Measurements from ENCODE around the gene GNPTG.

GNPTG gene

DNA sequence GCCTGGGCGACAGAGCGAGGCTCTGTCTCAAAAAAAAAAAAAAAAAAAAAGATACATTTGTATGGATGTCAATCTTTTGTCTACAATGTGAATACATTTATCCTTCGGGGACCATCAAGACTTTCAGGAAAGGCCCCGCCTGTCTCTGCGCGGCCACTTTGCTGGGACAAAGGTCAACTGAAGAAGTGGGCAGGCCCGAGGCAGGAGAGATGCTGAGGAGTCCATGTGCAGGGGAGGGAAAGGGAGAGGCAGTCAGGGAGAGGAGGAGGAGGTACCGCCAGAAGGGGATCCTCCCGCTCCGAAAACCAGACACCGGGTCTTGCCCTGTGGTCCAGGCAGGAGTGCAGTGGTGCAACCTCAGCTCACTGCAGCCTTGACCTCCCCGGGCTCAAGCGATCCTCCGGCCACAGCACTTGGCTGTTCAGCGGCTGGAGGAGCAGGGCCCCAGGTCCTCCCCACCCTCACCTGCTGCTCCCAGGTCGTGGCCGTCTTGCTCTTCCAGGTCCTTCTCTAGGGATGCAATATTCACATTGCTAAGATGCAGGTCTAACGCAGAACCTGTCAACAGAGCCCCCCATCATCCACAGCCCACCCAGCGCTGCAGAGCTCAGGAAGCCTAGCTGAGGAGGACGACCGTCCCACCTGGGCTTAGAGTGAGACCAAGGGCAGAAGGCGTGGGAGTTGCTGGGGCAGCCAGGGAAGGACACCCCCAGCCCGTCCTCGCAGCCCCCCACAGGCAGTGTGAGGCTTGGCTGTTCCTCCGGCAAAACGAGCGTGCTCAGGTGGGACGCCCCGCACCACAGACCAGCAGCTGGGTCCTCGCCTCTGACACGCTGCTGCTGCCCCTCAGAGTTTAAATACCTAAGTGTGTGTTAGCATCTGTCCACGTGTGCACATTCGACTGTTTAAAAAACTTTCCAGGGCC, 19.6 kb downstream of the GNPTG start:
- no peak for DNase-seq (ENCODE audit: low read depth in 2 of 2)

DNA sequence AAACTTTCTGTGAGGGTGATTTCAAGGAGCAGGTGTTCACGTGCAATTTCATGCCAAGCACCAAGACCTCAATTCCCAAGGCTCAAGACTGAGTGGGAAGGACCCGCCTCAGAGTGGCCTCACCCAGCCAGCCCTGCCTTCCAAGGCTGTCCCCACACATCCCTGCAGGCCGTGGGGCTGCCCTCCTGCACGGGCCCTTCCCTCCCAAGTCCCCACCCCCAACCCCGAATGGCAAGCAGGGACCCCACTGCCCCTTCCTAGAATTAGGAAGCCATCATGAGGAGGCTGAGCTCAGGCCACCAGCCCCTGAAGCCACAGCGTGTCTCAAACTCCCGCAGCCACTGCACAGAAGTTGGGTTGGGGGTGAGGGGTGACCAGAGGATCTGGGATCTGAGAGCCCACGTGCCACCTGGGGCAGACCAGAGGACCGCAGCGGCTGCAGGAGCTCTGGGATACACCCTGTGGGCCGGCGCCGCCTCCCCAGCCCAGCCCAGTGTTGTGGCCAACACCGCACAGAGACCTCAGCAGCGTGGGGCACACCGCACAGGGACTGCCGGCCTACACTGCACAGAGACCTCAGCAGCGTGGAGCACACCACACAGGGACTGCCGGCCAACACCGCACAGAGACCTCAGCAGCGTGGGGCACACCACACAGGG, 20.7 kb downstream of the GNPTG start:
- no peak for DNase-seq (ENCODE audit: low read depth in 2 of 2)

DNA sequence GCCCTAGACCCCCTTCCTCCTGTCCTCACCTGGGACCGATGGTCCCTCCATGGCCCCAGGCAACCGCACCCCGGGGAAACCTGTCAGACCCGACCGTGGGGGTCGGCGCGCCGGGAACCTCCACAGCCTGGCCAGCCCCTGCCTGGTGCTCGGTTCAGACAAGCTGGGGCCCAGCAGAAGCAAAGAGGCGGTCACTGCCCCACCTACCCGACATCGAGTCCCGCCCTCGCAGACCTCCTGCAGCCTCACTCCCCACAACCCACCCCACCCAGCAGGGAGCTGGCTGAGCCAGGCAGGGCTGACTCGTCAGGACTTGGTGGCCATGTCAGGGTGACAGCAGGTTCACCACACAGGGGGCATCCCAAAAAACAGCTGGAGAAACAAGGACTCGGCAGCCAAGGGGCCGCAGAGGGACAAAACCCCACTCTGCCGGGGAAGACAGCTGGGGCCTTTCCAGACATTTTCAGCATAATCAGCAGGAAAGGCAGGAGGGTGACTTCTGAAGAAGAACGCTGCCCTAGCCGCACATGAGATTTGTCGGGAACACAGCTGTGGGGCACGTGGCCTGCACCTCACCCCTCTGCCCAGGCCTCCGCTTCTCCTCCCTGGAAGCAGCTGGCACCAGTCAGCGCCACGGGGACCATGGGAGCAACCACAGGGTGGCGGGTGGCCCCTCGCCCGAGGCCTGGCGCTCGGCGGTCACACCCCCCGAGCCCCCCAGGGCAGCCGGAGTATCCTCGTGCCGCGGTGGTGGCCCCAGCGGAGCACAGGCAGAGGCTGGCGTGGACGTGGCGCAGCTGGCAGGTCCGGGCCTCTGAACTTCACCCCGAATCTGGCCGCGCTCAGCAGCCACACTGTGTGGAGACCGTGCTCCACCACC, 22.9 kb downstream of the GNPTG start:
- no peak for DNase-seq (ENCODE audit: low read depth in 2 of 2)

DNA sequence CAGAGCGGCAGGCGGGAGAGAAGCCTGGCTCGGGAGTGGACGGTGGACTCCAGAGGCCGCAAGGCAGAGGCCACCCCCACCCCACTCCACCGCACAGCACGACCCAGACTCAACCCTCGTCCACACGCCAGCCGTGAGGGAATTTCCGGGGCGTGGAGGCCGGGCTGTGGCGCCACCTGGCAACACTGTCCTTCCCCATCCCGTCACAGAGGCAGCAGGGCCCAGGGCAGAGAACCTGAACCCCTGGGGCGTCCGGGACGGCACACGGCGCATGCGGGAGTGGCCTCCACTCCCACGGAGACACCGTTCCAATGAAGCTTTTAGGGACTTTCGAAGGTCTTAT, 23.5 kb downstream of the GNPTG start:
- DNase-seq (ENCODE audit: low read depth in 2 of 2) = no peak

DNA sequence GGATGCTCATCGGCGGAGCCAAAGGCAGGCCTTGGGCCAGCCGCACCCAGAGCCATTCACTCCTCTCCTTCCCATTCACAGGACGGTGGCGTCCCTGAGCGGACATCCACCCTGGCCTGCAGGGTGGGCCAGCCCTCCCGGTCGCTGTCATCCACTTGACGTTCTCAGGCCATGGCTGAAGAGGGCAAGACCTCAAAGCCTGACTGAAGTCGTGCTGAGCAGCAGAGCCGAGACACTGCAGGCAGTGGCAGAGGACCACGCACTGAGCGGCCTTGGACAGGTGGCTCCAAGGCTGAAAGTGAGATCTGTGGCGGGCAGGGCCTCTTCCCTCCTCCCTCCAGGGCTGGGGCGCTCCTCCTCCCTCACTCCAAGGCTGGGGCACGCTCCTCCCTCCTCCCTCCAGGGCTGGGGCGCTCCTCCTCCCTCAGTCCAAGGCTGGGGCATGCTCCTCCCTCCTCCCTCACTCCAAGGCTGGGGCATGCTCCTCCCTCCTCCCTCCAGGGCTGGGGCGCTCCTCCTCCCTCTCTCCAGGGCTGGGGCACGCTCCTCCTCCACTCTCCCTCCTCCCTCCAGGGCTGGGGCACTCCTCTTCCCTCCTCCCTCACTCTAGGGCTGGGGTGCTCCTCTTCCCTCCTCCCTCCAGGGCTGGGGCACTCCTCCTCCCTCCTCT, 24.1 kb downstream of the GNPTG start:
- no peak for DNase-seq (ENCODE audit: low read depth in 2 of 2)

DNA sequence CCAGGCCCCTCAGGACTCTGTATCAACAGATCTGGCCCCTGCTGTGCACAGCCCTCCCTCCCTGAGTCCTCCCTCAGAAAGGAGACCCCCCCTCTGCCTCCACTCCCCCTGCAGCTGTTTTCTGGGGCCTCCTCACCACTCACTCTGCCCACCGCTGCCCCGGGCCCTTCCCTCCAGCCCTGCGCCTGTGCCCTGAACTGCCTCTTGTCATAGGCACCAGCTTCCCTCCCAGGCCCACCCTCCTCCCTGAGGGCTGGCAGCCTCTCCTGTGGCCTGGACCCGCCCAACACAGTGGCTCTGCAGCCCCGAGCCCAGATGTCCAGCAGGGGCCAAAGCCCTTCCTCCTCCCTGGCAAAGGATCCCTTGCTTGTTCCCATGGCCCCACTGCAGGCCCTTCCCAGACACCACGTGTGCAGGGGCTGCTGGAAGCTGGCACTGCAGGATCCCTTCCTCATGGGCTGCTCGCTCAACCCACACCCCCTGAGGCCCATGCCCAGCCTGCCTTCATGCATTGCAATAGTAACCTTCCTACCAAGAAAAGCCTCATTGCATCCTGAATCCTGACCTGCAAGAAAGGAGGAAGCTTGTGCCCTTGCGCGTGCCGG, 25.8 kb downstream of the GNPTG start:
- DNase-seq (ENCODE audit: low read depth in 2 of 2) = no peak

DNA sequence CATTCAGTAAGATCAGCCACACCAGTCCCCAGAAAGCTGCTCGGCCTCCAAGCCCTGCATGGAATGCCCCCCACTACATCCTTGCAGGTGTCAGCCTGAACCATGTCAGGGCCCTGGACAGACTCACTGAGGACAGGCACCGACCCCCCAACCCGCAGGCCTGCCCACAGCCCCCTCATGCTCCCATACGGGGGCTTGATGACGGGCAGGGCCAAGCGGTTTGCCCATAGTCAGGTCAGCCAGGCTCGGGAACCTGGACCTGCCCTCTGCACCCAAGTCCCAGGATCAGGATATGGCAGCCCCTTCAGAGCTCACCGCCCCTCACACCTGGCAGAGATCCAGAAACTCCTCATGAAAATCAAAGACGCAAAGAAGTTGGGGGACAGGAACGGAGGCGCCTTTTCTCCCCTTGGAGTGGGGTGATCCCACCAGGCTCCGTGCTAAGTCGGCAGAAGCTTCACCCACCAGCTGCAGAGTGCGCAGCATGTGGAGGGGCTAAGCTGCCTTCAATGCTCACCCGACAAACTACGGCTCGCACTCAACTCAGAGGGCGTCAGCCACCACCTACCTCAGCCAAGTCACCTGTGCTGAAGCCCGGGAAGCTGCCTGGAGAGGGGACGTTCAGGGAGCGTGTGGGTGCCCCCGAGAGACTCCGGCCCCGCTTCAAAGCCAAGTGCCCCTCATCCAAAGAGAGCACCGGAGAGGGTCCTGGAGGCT, 26.5 kb downstream of the GNPTG start:
- DNase-seq (ENCODE audit: low read depth in 2 of 2) = no peak

DNA sequence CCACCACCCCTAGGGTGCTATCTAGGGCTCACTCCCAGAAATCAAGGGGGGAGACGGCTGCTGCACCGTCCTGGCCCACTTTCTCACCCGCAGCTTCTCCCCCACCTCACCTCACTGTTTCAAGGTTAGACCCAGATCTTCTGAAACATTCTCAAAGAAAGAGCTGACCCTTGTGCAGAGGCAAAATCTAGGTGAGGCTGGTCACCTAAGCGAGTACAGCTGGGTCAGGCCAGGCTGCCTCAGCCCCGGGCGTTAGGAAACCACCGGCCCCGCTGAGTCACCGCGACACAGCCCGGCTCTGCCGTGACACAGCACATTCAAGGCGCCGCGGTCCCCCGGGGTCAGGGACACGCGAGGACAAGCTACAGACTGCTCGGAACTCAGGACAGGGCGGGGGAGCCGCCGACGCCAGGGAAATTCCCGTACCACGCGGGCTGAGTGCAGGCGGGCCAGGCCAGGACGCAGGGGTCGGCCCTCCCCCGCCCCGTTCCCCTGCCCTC, 27.1 kb downstream of the GNPTG start:
- peak; percentile 64 to 66 for DNase-seq (ENCODE audit: low read depth in 2 of 2)

DNA sequence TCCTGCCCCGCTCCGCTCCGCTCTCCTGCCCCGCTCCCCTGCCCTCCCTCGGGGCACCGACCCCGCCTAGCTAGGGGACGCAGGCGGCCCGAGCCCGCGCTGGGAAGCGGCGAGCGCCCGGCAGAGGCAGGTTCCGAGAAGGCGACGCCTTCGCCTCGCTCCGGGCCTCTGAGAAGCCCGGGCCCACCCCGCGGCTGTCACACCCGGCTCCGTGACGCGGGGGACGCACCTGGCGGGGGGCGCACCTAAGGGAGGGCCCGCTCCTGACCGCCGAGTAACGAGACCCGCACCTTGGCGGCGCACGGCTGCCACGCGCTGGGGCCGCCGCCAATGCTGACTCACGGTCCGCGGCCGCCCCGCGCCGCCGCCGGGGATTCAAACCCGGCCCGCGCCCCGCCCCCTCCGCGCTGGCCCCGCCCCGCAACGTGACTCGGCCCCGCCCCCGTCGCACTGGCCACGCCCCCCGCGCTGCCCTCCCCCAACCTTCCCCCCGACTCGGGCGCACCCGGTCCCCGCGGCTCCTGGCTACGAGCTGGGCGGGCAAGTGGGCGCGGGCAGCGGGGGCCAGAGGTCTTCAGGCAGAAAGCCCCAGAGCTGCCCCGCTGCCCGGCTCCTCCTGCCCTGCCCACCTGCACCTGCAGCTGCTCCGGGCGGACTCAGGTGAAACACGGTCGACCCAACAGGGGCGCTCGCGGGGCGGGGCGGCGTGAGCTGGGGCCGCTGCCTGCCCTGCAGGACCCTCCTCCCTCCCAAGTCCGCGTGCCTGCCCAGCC, 27.8 kb downstream of the GNPTG start:
- DNase-seq (ENCODE audit: low read depth in 2 of 2) = peak; percentile 64 to 79

DNA sequence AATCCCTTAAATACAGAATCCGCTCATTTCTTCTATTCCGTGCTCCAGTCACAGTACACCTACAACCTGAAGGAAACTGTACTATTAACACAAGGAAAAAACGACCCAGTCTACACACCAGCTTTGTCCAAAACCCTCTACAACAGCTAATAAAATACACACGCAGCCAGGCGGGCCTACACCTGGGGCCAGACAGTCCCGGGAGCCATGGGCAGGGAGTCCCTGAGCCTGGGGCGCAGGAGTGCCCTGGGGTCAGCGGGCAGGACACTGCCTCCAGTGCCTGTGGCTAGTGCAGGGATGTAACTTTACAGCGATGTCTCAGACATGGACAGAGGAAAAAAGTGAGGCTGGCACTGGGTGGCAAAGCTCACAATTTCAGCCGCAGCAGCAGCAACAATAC, 28.5 kb downstream of the GNPTG start:
- DNase-seq (ENCODE audit: low read depth in 2 of 2) = no peak

DNA sequence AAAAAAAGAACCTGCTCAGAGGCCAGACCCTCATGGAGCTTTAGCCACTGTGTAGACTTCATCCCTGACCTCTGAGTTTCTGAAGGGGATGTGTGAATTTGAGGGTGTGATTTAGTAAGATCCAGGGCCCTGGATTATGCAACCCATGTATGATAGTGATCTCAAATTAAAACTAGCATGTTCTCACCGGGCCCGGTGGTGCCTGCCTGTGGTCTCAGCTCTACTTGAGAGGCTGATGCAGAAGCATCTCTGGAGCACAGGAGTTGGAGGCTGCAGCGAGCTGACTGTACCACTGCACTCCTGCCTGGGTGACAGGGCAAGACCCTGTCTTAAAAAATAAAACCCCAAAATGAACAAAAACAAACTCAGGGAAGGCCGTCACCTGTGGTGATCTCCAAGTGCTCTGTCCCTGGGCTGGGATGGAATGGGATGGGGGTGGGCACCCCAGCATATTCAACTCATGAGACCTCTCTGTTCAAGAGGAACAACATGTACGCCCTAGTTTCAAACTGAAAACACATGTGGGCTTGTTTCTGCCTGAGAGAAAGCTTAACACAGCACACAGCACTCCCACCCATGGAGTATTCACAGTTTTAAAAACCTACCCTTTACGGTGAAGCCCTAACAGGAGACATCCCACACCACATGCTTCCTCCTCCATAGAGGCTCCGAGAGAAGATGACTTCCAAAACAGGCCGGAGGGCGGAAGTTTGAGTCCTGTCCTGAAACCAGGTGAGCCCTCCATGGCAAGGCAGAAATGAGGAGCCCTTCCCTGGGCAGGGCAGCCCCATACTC, 30.1 kb downstream of the GNPTG start:
- no peak for DNase-seq (ENCODE audit: low read depth in 2 of 2)

DNA sequence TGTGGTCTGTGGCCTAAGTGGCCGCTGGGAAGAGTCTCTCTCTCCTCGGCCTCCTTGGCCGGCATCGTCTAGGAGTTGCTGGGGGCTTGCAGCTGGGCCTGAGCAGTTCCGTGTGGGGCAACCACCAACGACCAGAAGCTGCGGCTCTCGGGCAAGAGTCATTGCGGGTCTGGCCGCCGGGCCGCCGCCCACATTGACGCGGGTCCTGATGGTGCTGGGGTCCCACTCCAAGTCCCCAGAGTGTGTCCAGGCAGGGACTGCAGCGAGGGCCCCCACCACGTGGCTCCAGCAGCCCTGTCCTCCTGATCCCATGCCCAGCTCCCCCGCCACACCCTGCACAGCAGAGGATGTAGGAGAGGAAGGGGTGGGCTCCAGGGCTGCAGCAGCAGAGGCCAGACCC, 31.8 kb downstream of the GNPTG start:
- no peak for DNase-seq (ENCODE audit: low read depth in 2 of 2)

DNA sequence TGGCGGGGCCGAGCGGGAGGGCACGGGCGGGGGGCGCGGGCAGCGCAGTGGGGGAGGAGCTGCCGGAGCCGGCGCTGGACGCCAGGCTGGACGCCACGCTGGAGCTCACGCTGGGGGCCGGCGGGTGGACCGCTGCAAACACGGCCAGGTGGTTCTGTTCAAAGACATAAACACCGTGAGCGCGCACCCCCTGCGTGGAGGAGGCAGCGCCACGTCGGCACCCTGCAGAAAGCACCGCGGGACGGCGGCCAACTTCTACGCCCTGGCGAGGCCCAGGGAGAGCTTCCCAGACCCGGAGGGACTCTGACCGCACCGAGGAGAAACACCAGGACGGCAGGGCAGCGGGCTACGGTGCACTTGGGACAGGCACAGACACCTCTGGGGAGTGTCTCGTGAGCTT, 33.5 kb downstream of the GNPTG start:
- no peak for DNase-seq (ENCODE audit: low read depth in 2 of 2)

DNA sequence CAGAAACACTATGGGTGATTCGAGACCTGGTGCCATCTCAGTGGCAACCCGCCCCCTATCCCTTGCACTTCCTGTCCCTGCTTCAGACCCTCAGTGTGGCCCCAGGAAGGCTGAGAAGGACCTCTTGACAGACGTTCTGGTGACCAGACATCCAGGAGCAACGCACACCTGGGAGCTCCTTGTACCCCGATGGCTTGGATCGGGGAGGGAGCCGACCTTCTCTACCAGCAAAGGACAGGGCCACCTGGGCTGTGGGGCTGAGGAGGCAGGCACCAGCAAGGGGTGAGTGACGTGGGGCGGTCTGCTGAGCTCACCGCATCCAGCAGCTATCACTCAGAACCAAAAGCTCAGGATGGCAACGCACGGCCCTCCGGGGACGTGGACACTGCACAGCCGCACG, 35.6 kb downstream of the GNPTG start:
- no peak for DNase-seq (ENCODE audit: low read depth in 2 of 2)

DNA sequence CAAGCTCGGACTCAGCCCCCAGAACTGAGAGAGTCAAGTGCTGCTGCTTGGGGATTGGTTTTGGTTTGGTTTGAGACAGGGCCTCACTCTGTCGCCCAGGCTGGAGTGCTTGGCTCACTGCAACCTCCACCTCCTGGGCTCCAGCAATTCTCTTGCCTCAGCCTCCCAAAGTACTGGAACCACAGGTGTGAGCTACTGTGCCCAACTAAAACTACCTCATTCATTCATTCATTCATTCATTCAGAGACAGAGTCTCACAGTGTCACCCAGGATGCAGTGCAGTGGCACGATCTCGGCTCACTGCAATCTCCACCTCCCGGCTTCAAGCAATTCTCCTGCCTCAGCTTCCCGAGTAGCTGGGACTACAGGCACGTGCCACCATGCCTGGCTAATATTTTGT, 38.0 kb downstream of the GNPTG start:
- DNase-seq (ENCODE audit: low read depth in 2 of 2) = no peak

DNA sequence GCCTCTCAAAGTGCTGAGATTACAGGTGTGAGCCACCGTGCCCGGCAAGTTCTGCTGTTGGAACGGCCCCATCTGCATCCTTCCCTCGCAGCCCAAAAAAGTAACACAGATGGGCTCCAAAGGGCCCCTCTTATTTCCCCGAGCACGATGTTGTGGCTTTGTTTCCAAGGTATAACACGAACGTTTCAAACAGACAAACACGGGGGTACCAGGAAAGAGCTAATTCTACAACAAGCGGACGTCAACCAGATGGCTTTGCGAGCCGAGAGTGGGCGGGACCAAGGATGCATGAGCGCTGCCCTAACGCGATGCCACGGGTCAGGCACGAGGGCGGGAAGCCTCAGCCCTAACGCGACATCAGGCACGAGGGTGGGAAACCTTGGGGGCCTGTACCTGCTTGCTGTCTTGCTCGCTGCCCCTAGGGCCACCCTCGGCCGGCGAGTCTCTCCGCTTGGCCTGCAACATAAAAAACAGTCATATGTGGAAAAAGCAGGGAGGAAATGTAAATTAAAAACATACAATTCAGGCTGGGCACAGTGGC, 38.6 kb downstream of the GNPTG start:
- no peak for DNase-seq (ENCODE audit: low read depth in 2 of 2)

DNA sequence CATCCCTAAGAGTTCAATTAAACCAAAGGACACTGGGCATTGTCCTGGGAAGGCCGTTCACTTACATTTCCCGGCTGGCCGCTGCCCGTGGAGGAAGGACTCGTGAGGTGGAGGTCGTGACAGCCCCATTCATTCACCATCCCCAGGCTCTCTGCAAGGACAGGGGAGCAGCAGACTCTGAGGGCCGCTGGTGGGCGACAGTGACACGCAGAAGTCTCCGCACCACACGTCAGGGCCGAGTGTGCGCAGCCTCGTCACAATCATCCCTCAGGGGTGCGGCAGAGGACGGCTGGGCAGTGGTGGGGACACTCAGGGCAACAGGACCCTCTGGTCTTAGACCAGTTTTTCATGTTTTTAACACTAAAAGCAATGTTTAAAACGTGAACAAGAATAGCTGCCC, 41.1 kb downstream of the GNPTG start:
- DNase-seq (ENCODE audit: low read depth in 2 of 2) = no peak

DNA sequence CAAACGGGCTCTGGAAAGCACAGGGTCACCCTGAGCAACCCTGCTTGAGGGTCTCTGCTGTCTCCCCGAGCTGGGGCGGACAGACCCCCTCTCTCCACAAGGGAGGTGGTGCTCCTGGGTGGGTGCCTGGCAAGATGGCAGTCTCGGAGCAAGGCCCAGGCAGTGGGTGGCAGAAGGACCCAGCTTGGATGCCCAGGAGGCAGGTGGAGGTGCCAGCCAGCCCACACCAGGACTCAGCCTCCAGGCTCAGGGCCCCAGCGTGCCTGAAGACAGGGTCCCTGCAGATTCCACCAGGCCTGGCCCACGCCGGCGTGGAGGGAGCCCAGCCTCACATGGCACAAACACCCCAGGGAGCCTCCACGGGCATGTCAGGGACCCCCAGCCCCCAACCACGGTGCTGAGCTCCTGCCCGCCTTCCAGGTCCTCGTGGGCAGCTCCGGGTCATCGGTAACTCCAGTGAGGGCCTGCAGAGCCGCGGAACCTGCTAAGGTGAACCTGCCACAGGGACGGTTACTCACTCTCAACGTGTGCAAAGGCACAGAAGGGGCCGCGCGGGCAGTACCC, 42.0 kb downstream of the GNPTG start:
- DNase-seq (ENCODE audit: low read depth in 2 of 2) = no peak

Measured in stimulated activated CD4-positive, alpha-beta T cell treated with anti-CD3 and anti-CD28 coated beads, Interleukin-4, amount 100 ng/mL, for 48 hours (primary cell).